Measurements from ENCODE around the gene HOXD3. TPM values are rescaled to one million over a fixed set of nuclear protein-coding genes. Genes with fewer than 3 reads are reported as not detected.
A peak's percentile ranks its signal among the peaks of the same experiment; 100 is the strongest.

HOXD3 gene
- total RNA-seq, 1 experiment from 2014 or later = 1.2 TPM

- no TSS peak for BruUV-seq (replicated peaks)
- Histone ChIP-seq H3K4me1 (no peaks in the 10 kb centered on the region), H3K27me3 (replicated peaks; ENCODE audit: control insufficient read depth, insufficient read depth, low read length) (no peaks in the 10 kb centered on the region; the same call in 1 of the 2 replicates), H3K36me3 (ENCODE audit: control insufficient read depth, insufficient read depth, low read length) (no peaks in the 10 kb centered on the region), H3K9me3 (no peaks in the 10 kb centered on the region), H3K4me3 (ENCODE audit: low read depth, low read length) (no peak overlapping the region)
- H3K9me3 Mint-ChIP-seq (ENCODE audit: unreplicated experiment) = no peaks in the 10 kb centered on the region
- intact Hi-C loops (cut with micrococcal nuclease; ENCODE audit: unreplicated experiment) = no loop called here
- H3K36me3 Mint-ChIP-seq (ENCODE audit: insufficient read depth, unreplicated experiment) = no peaks in the 10 kb centered on the region
- no peak for DNase-seq
- H3K4me3 Mint-ChIP-seq (ENCODE audit: unreplicated experiment) = peak overlapping the region; percentile 45
- TF ChIP-seq CTCF (IDR thresholded peaks at IDR 0.05; ENCODE audit: insufficient read depth in 1 of 2, low read depth in 1 of 2, low read length in 1 of 2, severe bottlenecking in 1 of 2, unreplicated experiment in 1 of 2) = no peak
- H3K4me1 Mint-ChIP-seq (ENCODE audit: low read depth, unreplicated experiment) = no peaks in the 10 kb centered on the region
- POLR2A ChIA-PET = no interaction called here
- peaks cover 18% of the 10 kb centered on the region for H3K27me3 Mint-ChIP-seq (ENCODE audit: insufficient read depth, unreplicated experiment)
- CTCF ChIA-PET = no interaction called here
- H3K27ac Mint-ChIP-seq (ENCODE audit: unreplicated experiment) = no peak overlapping the region
Observed at GRCh38 chr2:176156301-176156806, 753 bp upstream of the HOXD3 start.

- Histone ChIP-seq H3K9me3 (no peaks in the 10 kb centered on the region), H3K27me3 (replicated peaks; ENCODE audit: control insufficient read depth, insufficient read depth, low read length) (no peaks in the 10 kb centered on the region; the same call in 1 of the 2 replicates), H3K36me3 (ENCODE audit: control insufficient read depth, insufficient read depth, low read length) (no peaks in the 10 kb centered on the region), H3K4me3 (ENCODE audit: low read depth, low read length) (peak overlapping the region; percentile 42), H3K4me1 (no peaks in the 10 kb centered on the region)
- POLR2A ChIA-PET = no interaction called here
- peak overlapping the region; percentile 70 for H3K4me3 Mint-ChIP-seq (ENCODE audit: unreplicated experiment)
- CTCF ChIA-PET = interaction anchor here (0.6 kb wide), 1 partner anchor 112 kb away, joined by 3 read pairs; the partner anchor contains the start of gene MTX2
- intact Hi-C loops (cut with micrococcal nuclease; ENCODE audit: unreplicated experiment) = no loop called here
- peaks cover 18% of the 10 kb centered on the region for H3K27me3 Mint-ChIP-seq (ENCODE audit: insufficient read depth, unreplicated experiment)
- H3K9me3 Mint-ChIP-seq (ENCODE audit: unreplicated experiment) = no peaks in the 10 kb centered on the region
- BruUV-seq (replicated peaks) = no TSS peak
- no peak for TF ChIP-seq CTCF (IDR thresholded peaks at IDR 0.05; ENCODE audit: insufficient read depth in 1 of 2, low read depth in 1 of 2, low read length in 1 of 2, severe bottlenecking in 1 of 2, unreplicated experiment in 1 of 2)
- H3K4me1 Mint-ChIP-seq (ENCODE audit: low read depth, unreplicated experiment) = no peaks in the 10 kb centered on the region
- peak in 1 of 2 experiments; percentile 45 for DNase-seq
- no peaks in the 10 kb centered on the region for H3K36me3 Mint-ChIP-seq (ENCODE audit: insufficient read depth, unreplicated experiment)
- H3K27ac Mint-ChIP-seq (ENCODE audit: unreplicated experiment) = no peak overlapping the region
Observed at GRCh38 chr2:176157499-176158185, 535 bp downstream of the HOXD3 start.

GRCh38 chr2:176158186-176158591, 1.1 kb downstream of the HOXD3 start:
- no peak for TF ChIP-seq CTCF (IDR thresholded peaks at IDR 0.05; ENCODE audit: insufficient read depth in 1 of 2, low read depth in 1 of 2, low read length in 1 of 2, severe bottlenecking in 1 of 2, unreplicated experiment in 1 of 2)
- Mint-ChIP-seq H3K27me3 (ENCODE audit: insufficient read depth, unreplicated experiment) (peaks cover 18% of the 10 kb centered on the region), H3K4me1 (ENCODE audit: low read depth, unreplicated experiment) (no peaks in the 10 kb centered on the region), H3K27ac (ENCODE audit: unreplicated experiment) (no peak overlapping the region), H3K36me3 (ENCODE audit: insufficient read depth, unreplicated experiment) (no peaks in the 10 kb centered on the region), H3K9me3 (ENCODE audit: unreplicated experiment) (no peaks in the 10 kb centered on the region), H3K4me3 (ENCODE audit: unreplicated experiment) (peak overlapping the region; percentile 70)
- intact Hi-C loops (cut with micrococcal nuclease; ENCODE audit: unreplicated experiment) = no loop called here
- POLR2A ChIA-PET = no interaction called here
- CTCF ChIA-PET = no interaction called here
- Histone ChIP-seq H3K36me3 (ENCODE audit: control insufficient read depth, insufficient read depth, low read length) (no peaks in the 10 kb centered on the region), H3K4me3 (ENCODE audit: low read depth, low read length) (peak overlapping the region; percentile 5; the same call in 1 of the 2 replicates), H3K9me3 (no peaks in the 10 kb centered on the region), H3K27me3 (replicated peaks; ENCODE audit: control insufficient read depth, insufficient read depth, low read length) (no peaks in the 10 kb centered on the region; the same call in 1 of the 2 replicates), H3K4me1 (no peaks in the 10 kb centered on the region)
- BruUV-seq (replicated peaks) = no TSS peak
- no peak for DNase-seq

Measured in Caco-2 (cell line).